ENCODE results near the gene THAP7. TPM values are rescaled to one million over a fixed set of nuclear protein-coding genes. Genes with fewer than 3 reads are reported as not detected.

Gene THAP7
- total and polyA plus RNA-seq, 9 of the 15 experiments (the other 6 are each of a cell fraction or from before 2014, with no cell fraction given), result 7.9 to 263 (median 84.1) TPM

- TF ChIP-seq, protein P1, sequence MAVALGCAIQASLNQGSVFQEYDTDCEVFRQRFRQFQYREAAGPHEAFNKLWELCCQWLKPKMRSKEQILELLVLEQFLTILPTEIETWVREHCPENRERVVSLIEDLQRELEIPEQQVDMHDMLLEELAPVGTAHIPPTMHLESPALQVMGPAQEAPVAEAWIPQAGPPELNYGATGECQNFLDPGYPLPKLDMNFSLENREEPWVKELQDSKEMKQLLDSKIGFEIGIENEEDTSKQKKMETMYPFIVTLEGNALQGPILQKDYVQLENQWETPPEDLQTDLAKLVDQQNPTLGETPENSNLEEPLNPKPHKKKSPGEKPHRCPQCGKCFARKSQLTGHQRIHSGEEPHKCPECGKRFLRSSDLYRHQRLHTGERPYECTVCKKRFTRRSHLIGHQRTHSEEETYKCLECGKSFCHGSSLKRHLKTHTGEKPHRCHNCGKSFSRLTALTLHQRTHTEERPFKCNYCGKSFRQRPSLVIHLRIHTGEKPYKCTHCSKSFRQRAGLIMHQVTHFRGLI (CRISPR knock-in tag; IDR thresholded peaks at IDR 0.05), result no peak
- TF ChIP-seq, protein P2, sequence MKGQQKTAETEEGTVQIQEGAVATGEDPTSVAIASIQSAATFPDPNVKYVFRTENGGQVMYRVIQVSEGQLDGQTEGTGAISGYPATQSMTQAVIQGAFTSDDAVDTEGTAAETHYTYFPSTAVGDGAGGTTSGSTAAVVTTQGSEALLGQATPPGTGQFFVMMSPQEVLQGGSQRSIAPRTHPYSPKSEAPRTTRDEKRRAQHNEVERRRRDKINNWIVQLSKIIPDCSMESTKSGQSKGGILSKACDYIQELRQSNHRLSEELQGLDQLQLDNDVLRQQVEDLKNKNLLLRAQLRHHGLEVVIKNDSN (CRISPR knock-in tag; IDR thresholded peaks at IDR 0.05), result peak; percentile 76
- TF ChIP-seq RBM17 (IDR thresholded peaks at IDR 0.05; ENCODE audit: borderline replicate concordance, low read depth, low read length) (no peak), KDM5B (IDR thresholded peaks at IDR 0.05; ENCODE audit: insufficient replicate concordance, low read depth, low read length) (no peak), ARID4B (CRISPR knock-in tag; IDR thresholded peaks at IDR 0.05) (0 out of 2 replicates have a peak, but pooled peaks have one; percentile 4), EHMT2 (IDR thresholded peaks at IDR 0.05) (no peak), CTBP1 (IDR thresholded peaks at IDR 0.05; ENCODE audit: borderline replicate concordance) (no peak), NCOA1 (IDR thresholded peaks at IDR 0.05; ENCODE audit: low read depth) (no peak), CBFA2T3 (IDR thresholded peaks at IDR 0.05) (no peak), ZNF143 (CRISPR knock-in tag; IDR thresholded peaks at IDR 0.05) (peak; percentile 31; the same call in 1 of the 2 replicates), ZNF23 (CRISPR knock-in tag; IDR thresholded peaks at IDR 0.05) (no peak), IRF2 (CRISPR knock-in tag; IDR thresholded peaks at IDR 0.05) (peak; percentile 79; the same call in 1 of the 2 replicates), ZNF12 (CRISPR knock-in tag; IDR thresholded peaks at IDR 0.05) (no peak; the same call in 1 of the 2 replicates), MYBL2 (IDR thresholded peaks at IDR 0.05; ENCODE audit: low read depth) (no peak), MYBL2 (CRISPR knock-in tag; IDR thresholded peaks at IDR 0.05; ENCODE audit: borderline replicate concordance) (0 out of 2 replicates have a peak, but pooled peaks have one; percentile 32), CBX1 (IDR thresholded peaks at IDR 0.05; ENCODE audit: low read depth) (no peak)
- TF ChIP-seq, protein P3, sequence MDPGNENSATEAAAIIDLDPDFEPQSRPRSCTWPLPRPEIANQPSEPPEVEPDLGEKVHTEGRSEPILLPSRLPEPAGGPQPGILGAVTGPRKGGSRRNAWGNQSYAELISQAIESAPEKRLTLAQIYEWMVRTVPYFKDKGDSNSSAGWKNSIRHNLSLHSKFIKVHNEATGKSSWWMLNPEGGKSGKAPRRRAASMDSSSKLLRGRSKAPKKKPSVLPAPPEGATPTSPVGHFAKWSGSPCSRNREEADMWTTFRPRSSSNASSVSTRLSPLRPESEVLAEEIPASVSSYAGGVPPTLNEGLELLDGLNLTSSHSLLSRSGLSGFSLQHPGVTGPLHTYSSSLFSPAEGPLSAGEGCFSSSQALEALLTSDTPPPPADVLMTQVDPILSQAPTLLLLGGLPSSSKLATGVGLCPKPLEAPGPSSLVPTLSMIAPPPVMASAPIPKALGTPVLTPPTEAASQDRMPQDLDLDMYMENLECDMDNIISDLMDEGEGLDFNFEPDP (CRISPR knock-in tag; IDR thresholded peaks at IDR 0.05), result no peak
- TF ChIP-seq, protein P4, sequence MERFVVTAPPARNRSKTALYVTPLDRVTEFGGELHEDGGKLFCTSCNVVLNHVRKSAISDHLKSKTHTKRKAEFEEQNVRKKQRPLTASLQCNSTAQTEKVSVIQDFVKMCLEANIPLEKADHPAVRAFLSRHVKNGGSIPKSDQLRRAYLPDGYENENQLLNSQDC (CRISPR knock-in tag; IDR thresholded peaks at IDR 0.05), result no peak
- TF ChIP-seq, protein P5, sequence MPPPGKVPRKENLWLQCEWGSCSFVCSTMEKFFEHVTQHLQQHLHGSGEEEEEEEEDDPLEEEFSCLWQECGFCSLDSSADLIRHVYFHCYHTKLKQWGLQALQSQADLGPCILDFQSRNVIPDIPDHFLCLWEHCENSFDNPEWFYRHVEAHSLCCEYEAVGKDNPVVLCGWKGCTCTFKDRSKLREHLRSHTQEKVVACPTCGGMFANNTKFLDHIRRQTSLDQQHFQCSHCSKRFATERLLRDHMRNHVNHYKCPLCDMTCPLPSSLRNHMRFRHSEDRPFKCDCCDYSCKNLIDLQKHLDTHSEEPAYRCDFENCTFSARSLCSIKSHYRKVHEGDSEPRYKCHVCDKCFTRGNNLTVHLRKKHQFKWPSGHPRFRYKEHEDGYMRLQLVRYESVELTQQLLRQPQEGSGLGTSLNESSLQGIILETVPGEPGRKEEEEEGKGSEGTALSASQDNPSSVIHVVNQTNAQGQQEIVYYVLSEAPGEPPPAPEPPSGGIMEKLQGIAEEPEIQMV (tag; conservative IDR thresholded peaks at IDR 0.05; ENCODE audit: low read depth), result no peak
Measured at GRCh38 chr22:21025266-21025665, 23.3 kb upstream of the THAP7 start (continued).
